ENCODE data around the gene ANO10. TPM values are rescaled to one million over a fixed set of nuclear protein-coding genes. Genes with fewer than 3 reads are reported as not detected.

ANO10 gene
- polyA plus RNA-seq, 1 donor from 2014 or later, result 11.1 TPM

DNA sequence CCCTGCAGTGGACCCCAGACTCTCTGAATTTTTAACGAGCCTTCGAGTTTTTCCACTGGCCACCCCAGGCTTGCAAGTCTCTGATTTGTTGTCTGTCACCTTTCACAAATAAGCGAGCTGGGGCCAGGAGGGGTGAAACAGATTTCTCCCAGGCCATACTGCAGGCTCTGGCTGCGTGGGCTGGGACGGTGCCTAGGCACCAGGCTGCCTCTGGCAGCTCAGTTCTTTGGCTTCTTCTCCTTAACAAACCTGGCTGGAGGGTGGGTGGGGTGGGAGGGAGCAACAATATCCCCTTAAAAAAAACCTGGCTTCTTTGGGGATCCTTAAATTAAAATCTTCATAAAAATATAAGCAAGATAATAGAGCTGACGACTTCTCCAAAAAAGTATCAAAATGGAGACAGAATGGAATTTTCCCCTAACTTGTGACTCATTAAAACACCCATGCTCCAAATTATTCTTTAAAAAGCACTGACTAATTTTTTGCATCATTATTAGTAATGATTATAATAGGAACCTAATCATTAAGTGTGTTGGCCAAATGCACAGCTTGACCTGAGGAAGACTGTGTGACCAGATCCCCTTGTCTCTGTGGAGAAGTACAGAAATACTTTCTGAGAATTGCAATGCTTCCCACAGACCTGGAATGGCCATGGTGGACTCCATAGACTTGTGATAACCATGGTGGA is 251.4 kb downstream of the ANO10 start:
- Histone ChIP-seq H3K27me3 (ENCODE audit: insufficient read depth, low read depth, low read length) (no peaks in the 10 kb centered on the region), H3K79me2 (replicated peaks; ENCODE audit: insufficient read depth, low read length) (no peaks in the 10 kb centered on the region), H2AFZ (ENCODE audit: low read depth, low read length) (no peak overlapping the region), H3K9me3 (ENCODE audit: low read length) (no peaks in the 10 kb centered on the region), H3K27ac (ENCODE audit: low read length) (no peak overlapping the region), H3K36me3 (ENCODE audit: insufficient read depth, low read length) (no peaks in the 10 kb centered on the region), H3K4me2 (ENCODE audit: low read length) (no peak overlapping the region), H3F3A (ENCODE audit: insufficient read depth, low read length, poor library complexity, severe bottlenecking) (no peaks in the 10 kb centered on the region), H3K4me3 (ENCODE audit: low read length) (no peak overlapping the region), H3K9me2 (ENCODE audit: insufficient read depth, low read length) (no peaks in the 10 kb centered on the region), H3K9ac (ENCODE audit: low read length) (no peak overlapping the region), H4K20me1 (ENCODE audit: insufficient read depth) (no peaks in the 10 kb centered on the region)
- no peak for TF ChIP-seq EP300 (conservative IDR thresholded peaks at IDR 0.05; ENCODE audit: poor library complexity, severe bottlenecking)

DNA sequence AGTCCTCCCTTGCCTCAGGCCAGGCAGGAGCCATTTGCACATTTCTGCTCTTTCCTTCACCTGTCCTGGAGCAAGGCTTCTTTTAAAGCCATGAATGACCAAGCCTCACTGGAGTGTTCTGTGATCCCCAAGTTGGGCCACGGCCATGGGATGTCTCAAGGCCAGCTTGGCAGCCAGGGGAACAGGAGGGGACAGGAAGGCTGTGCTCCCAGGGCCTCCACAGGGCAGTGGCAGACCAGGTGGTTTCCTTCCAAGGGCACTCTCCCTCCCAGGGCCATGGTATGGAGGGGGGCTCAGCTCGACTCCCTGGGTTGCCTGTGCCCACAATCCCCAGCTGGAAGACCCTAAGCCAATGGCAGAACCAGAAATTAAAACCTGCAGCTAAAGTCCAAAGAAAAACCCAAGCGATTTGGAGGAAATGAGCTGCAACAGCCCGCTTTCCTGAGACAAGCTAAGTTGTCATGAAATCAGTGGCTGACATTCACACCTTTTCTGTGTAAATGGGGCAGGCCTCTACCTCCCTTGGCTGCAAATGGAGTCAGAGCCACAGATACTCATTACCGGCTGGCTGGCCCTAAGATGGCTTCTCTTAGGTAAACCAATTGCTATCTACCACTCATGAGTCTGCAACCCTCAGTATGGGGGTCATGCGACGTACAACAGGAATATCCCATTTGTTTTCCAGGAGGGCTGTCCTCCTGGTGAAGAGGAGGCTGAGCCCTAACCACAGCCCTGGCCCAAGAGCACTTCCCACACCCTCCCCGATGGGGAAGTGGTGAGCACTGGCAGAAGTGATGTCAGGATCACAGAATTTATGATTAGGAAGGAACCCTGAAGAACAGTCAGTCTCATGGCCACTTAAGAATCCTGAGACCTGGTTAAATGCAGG is 252.2 kb downstream of the ANO10 start:
- Histone ChIP-seq H2AFZ (ENCODE audit: low read depth, low read length) (no peak overlapping the region), H3K27ac (ENCODE audit: low read length) (no peak overlapping the region), H4K20me1 (ENCODE audit: insufficient read depth) (no peaks in the 10 kb centered on the region), H3K9ac (ENCODE audit: low read length) (no peak overlapping the region), H3K36me3 (ENCODE audit: insufficient read depth, low read length) (no peaks in the 10 kb centered on the region), H3F3A (ENCODE audit: insufficient read depth, low read length, poor library complexity, severe bottlenecking) (no peaks in the 10 kb centered on the region), H3K4me3 (ENCODE audit: low read length) (no peak overlapping the region), H3K9me3 (ENCODE audit: low read length) (no peaks in the 10 kb centered on the region), H3K4me2 (ENCODE audit: low read length) (no peak overlapping the region), H3K79me2 (replicated peaks; ENCODE audit: insufficient read depth, low read length) (no peaks in the 10 kb centered on the region), H3K27me3 (ENCODE audit: insufficient read depth, low read depth, low read length) (no peaks in the 10 kb centered on the region), H3K9me2 (ENCODE audit: insufficient read depth, low read length) (no peaks in the 10 kb centered on the region)
- TF ChIP-seq TAF1 (IDR thresholded peaks at IDR 0.05; ENCODE audit: low read depth), result no peak
- TF ChIP-seq, protein P1, sequence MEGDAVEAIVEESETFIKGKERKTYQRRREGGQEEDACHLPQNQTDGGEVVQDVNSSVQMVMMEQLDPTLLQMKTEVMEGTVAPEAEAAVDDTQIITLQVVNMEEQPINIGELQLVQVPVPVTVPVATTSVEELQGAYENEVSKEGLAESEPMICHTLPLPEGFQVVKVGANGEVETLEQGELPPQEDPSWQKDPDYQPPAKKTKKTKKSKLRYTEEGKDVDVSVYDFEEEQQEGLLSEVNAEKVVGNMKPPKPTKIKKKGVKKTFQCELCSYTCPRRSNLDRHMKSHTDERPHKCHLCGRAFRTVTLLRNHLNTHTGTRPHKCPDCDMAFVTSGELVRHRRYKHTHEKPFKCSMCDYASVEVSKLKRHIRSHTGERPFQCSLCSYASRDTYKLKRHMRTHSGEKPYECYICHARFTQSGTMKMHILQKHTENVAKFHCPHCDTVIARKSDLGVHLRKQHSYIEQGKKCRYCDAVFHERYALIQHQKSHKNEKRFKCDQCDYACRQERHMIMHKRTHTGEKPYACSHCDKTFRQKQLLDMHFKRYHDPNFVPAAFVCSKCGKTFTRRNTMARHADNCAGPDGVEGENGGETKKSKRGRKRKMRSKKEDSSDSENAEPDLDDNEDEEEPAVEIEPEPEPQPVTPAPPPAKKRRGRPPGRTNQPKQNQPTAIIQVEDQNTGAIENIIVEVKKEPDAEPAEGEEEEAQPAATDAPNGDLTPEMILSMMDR (IDR thresholded peaks at IDR 0.05; ENCODE audit: poor library complexity, severe bottlenecking), result no peak

DNA sequence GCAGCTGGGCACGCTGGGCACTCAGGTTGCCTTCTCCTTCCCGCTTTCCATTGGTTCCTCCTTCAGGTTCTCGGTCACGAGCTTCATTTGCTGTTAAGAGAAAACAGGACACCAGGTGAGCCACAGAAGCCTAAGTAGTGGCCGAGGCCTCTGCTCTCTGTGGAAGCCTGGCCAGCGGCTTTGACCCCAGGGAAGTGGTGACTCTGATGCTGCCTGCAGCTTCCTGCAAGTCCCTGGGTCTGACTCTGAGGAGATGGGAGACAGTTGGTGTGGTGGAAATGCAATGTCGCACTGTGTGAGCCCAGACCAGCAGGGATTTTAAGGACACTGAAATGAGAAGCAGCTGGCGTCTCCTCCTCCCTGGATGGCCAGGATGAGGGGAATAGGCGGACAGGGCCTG is 254.9 kb downstream of the ANO10 start:
- no peak overlapping the region for H3K27ac ChIP-seq (ENCODE audit: low read length)
- H3F3A ChIP-seq (ENCODE audit: insufficient read depth, low read length, poor library complexity, severe bottlenecking), result no peaks in the 10 kb centered on the region
- H3K27me3 ChIP-seq (ENCODE audit: insufficient read depth, low read depth, low read length), result no peaks in the 10 kb centered on the region
- no peaks in the 10 kb centered on the region for H3K9me2 ChIP-seq (ENCODE audit: insufficient read depth, low read length)
- H3K79me2 ChIP-seq (replicated peaks; ENCODE audit: insufficient read depth, low read length), result no peaks in the 10 kb centered on the region
- H3K9ac ChIP-seq (ENCODE audit: low read length), result no peak overlapping the region
- H3K36me3 ChIP-seq (ENCODE audit: insufficient read depth, low read length), result no peaks in the 10 kb centered on the region
- H4K20me1 ChIP-seq (ENCODE audit: insufficient read depth), result no peaks in the 10 kb centered on the region
- no peak overlapping the region for H2AFZ ChIP-seq (ENCODE audit: low read depth, low read length)
- H3K4me3 ChIP-seq (ENCODE audit: low read length), result no peak overlapping the region
- no peak overlapping the region for H3K4me2 ChIP-seq (ENCODE audit: low read length)
- TF ChIP-seq RAD21 (conservative IDR thresholded peaks at IDR 0.05) (no peak), MXI1 (conservative IDR thresholded peaks at IDR 0.05; ENCODE audit: poor library complexity, severe bottlenecking) (no peak), POLR2AphosphoS5 (IDR thresholded peaks at IDR 0.05) (no peak), SMC3 (conservative IDR thresholded peaks at IDR 0.05; ENCODE audit: poor library complexity) (no peak), EP300 (conservative IDR thresholded peaks at IDR 0.05; ENCODE audit: poor library complexity, severe bottlenecking) (no peak), TAF1 (IDR thresholded peaks at IDR 0.05; ENCODE audit: low read depth) (no peak), EZH2 (IDR thresholded peaks at IDR 0.05; ENCODE audit: borderline replicate concordance, insufficient read depth, low read length, poor library complexity, severe bottlenecking) (no peak)
- TF ChIP-seq, protein P2, sequence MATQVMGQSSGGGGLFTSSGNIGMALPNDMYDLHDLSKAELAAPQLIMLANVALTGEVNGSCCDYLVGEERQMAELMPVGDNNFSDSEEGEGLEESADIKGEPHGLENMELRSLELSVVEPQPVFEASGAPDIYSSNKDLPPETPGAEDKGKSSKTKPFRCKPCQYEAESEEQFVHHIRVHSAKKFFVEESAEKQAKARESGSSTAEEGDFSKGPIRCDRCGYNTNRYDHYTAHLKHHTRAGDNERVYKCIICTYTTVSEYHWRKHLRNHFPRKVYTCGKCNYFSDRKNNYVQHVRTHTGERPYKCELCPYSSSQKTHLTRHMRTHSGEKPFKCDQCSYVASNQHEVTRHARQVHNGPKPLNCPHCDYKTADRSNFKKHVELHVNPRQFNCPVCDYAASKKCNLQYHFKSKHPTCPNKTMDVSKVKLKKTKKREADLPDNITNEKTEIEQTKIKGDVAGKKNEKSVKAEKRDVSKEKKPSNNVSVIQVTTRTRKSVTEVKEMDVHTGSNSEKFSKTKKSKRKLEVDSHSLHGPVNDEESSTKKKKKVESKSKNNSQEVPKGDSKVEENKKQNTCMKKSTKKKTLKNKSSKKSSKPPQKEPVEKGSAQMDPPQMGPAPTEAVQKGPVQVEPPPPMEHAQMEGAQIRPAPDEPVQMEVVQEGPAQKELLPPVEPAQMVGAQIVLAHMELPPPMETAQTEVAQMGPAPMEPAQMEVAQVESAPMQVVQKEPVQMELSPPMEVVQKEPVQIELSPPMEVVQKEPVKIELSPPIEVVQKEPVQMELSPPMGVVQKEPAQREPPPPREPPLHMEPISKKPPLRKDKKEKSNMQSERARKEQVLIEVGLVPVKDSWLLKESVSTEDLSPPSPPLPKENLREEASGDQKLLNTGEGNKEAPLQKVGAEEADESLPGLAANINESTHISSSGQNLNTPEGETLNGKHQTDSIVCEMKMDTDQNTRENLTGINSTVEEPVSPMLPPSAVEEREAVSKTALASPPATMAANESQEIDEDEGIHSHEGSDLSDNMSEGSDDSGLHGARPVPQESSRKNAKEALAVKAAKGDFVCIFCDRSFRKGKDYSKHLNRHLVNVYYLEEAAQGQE (IDR thresholded peaks at IDR 0.05; ENCODE audit: borderline replicate concordance), result no peak
- TF ChIP-seq, protein P1 (IDR thresholded peaks at IDR 0.05; ENCODE audit: poor library complexity, severe bottlenecking), result no peak
- H3K9me3 ChIP-seq (ENCODE audit: low read length), result no peaks in the 10 kb centered on the region

Data from neural cell (in vitro differentiated cells).